Lower leg skin (tissue), 4 donors: ENCODE measurements around the gene EVL. TPM values are rescaled to one million over a fixed set of nuclear protein-coding genes. Genes with fewer than 3 reads are reported as not detected.

ENCODE experiments used
- DNase-seq, 2 donors: peaks; one replicate each; pipeline ENCODE4 v3.0.0-alpha.2; 2019; ENCODE audit warnings: low spot score in 2 of 2
- H3K4me3 ChIP-seq: fragments of 200-600 bp; sonication (generic); 2 replicates; pipeline ENCODE4 v1.5.1; 2017; ENCODE audit warnings: mild to moderate bottlenecking, low read depth; ENCODE audit not compliant: poor library complexity, severe bottlenecking
- CTCF ChIP-seq, 3 donors: fragments of 450-650 bp; IDR thresholded peaks; one replicate each; pipeline ENCODE4 v1.5.1; 2016; ENCODE audit warnings: antibody characterized with exemption in 3 of 3, mild to moderate bottlenecking in 3 of 3, moderate library complexity in 2 of 3
- POLR2A ChIP-seq, 2 donors: fragments of 450-650 bp; IDR thresholded peaks; one replicate each; pipeline ENCODE4 v1.6.1; 2016 to 2017; ENCODE audit warnings: antibody characterized with exemption in 2 of 2, mild to moderate bottlenecking in 1 of 2, moderate library complexity in 1 of 2
- WGBS, 2 donors: methylation state at CpG; one replicate each; pipeline ENCODE4 v1.1.5; 2018; 5-methylcytosine and 5-hydroxymethylcytosine counted together
- intact Hi-C: fragments of 100-400 bp; cut with DNase I; formaldehyde crosslinking; loops from one replicate; pipeline ENCODE4 v1.15.0; 2023; ENCODE audit warnings: low total_unique reads
- total RNA-seq, 4 donors: library from RNA; depleted of rRNA; stranded (reverse); fragments of >200 nt; gene quantifications; one replicate each; pipeline ENCODE4 v1.1.0, GENCODE V29; 2016

EVL gene
- total RNA-seq, 4 donors from 2014 or later, result 26.4 to 51.4 (median 40.9) TPM

DNA sequence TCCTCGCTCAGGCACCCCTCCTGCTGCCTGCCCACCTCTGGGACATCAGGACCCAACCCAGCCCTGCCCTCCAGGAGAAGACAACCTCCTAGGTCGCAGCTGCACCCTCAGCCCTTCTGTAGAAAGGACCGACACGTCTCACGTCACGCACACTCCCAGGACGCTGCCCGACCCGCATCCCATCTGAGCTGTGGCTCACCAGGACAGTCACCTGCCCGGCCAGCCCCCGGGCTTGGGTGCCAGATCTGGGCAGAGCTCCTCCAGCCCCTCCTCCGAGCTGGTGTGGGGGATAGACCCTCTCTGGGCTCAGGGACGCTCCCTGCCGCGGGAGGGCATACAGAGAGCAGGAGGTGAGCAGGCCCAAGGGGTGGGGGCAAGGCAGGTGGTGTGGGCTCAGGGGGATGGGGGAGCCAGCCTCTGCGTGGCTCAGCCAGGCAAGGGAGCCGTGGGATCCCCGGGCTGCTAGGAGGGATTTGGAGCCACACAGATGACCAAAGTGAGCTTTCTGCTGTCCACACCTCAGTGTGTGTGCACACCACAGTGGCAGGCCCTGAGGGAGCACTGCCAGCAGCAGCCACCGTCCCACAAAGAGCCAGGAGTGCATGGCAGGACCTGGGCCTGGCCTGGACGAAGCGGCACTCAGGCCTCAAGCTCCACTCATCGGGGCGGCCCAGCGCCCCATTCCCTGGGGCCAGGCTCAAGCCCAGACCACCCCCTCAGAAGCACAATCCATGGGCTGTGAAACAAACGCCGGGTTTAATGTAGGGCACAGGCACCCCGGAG lies 80.7 kb downstream of the EVL start:
- 87 to 91% methylated on average over 23 to 27 of the region's 27 CpGs for WGBS, 2 donors

GRCh38 chr14:100146531-100147091 lies 81.4 kb downstream of the EVL start:
- H3K4me3 ChIP-seq, result no peak overlapping the region
- no peak for DNase-seq
- WGBS, 2 donors, result 80 to 85% methylated on average over 29 of the region's 29 CpGs
- intact Hi-C loops, result no loop called here
- no peak for TF ChIP-seq CTCF (IDR thresholded peaks at IDR 0.05)

More for the DNA sequence above, 80.7 kb downstream of the EVL start:
- DNase-seq, result no peak
- intact Hi-C loops, result no loop called here
- no peak for TF ChIP-seq CTCF (IDR thresholded peaks at IDR 0.05)
- TF ChIP-seq POLR2A (IDR thresholded peaks at IDR 0.05), result no peak
- H3K4me3 ChIP-seq, result no peak overlapping the region

- intact Hi-C loops, result no loop called here
- no peak for DNase-seq
- 62 to 73% methylated on average over 19 to 20 of the region's 20 CpGs for WGBS, 2 donors
- H3K4me3 ChIP-seq, result no peak overlapping the region
- no peak for TF ChIP-seq POLR2A (IDR thresholded peaks at IDR 0.05)
- TF ChIP-seq CTCF (IDR thresholded peaks at IDR 0.05), result no peak
Observed at GRCh38 chr14:100147181-100147631, 82.0 kb downstream of the EVL start.

GRCh38 chr14:100147691-100148464 lies 82.7 kb downstream of the EVL start:
- intact Hi-C loops, result no loop called here
- TF ChIP-seq POLR2A (IDR thresholded peaks at IDR 0.05) (no peak), CTCF (IDR thresholded peaks at IDR 0.05) (no peak)
- 54 to 58% methylated on average over 28 of the region's 28 CpGs for WGBS, 2 donors

DNA sequence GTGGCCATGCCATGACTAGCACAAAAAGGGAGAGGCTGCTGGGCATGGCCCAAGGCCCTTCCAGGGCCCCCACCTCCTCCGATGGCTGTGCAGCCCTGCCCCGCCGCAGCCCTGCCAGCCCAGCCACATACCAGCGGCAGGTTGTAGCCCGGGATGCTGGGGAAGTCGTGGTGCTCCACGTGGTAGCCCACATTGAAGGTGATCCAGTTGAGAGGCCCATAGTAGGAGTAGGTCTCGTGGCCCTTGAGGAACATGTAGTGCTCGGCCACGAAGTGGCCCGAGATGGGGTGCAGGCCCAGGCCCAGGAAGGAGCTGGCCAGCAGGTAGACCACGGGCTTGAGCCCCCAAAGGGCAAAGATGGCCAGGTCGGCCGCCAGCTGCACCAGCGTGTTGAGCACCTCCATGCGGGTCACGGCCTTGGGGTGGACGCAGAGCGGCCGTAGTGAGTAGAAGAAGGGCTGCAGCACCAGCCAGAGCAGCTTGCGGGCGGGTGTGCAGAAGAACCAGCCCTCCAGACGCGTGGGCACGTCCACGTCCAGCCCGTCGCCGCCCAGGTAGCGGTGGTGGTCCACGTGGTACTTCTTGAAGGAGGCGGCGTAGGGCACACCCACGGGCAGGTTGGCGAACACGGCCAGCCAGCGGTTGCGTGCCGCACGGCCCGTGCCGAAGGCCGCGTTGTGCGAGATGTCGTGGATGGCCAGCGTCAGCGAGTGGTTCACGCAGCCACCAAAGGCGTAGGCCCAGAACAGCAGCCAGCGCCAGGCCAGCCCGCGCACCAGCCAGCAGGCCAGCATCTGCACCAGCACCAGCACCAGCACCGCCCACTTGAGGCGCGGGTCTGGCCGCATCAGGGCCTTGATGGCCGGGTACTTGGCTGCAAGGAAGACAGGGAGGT lies 83.9 kb downstream of the EVL start:
- no peak overlapping the region for H3K4me3 ChIP-seq
- WGBS, 2 donors, result 88 to 89% methylated on average over 53 to 58 of the region's 58 CpGs
- DNase-seq, result no peak
- no peak for TF ChIP-seq POLR2A (IDR thresholded peaks at IDR 0.05)
- no peak for TF ChIP-seq CTCF (IDR thresholded peaks at IDR 0.05)
- intact Hi-C loops, result no loop called here

More at GRCh38 chr14:100147691-100148464, 82.7 kb downstream of the EVL start:
- H3K4me3 ChIP-seq, result no peak overlapping the region
- no peak for DNase-seq
